Fibroblast of the aortic adventitia (primary cell): ENCODE data around the gene MMP7. TPM values are rescaled to one million over a fixed set of nuclear protein-coding genes. Genes with fewer than 3 reads are reported as not detected.
A peak's percentile ranks its signal among the peaks of the same experiment; 100 is the strongest.

Experiments
- DNase-seq: peaks from one replicate; pipeline ENCODE4 v3.0.0-alpha.2; 2010; ENCODE audit warnings: low read depth
- H3K4me3 ChIP-seq: 2 replicates; pipeline ENCODE4 v1.5.1; 2011; ENCODE audit warnings: low read depth, mild to moderate bottlenecking, control low read depth, low read length, moderate library complexity
- total RNA-seq: library from RNA; depleted of rRNA; stranded (reverse); fragments of >200 nt; gene quantifications from 2 replicates; pipeline ENCODE4 v1.2.3, GENCODE V29; 2012; ENCODE audit warnings: low replicate concordance
- TF ChIP-seq, protein P1 (sequence below): IDR thresholded peaks from 2 replicates; pipeline ENCODE4 v1.5.1; 2011; ENCODE audit warnings: mild to moderate bottlenecking, low read length, control low read depth, inconsistent platforms; ENCODE audit not compliant: insufficient read depth

The MMP7 gene
- total RNA-seq, 1 donor = not detected

DNA sequence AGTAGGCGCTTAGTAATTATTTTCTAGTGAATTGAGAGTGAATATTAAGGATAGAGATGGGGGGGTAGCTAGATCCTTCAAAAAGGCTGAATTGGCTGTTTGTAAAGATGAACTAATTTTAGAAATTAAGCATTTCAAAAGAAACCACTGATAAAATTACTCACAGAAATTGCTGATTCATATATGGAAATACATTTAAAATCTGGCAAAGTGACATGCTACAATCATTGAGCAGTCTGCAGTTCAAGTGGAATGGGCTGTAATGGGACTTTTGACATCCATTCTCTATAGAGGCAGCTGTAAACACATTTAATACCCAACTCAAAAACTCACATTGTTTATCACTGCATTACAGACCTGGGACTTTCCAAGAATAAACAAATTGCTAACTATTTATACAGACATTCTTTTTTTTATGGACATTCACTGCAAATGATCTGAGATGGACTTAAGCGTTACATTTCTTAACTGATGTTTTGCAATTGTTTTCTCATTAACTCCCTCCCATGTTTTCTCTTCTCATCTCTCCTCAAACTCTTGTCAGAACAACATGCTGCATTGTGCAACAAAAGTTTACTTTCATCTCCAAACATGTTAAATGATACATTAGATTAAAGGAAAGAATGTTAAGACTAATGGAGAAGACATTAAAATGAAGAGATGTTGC, 42.1 kb upstream of the MMP7 start:
- TF ChIP-seq, protein P1, sequence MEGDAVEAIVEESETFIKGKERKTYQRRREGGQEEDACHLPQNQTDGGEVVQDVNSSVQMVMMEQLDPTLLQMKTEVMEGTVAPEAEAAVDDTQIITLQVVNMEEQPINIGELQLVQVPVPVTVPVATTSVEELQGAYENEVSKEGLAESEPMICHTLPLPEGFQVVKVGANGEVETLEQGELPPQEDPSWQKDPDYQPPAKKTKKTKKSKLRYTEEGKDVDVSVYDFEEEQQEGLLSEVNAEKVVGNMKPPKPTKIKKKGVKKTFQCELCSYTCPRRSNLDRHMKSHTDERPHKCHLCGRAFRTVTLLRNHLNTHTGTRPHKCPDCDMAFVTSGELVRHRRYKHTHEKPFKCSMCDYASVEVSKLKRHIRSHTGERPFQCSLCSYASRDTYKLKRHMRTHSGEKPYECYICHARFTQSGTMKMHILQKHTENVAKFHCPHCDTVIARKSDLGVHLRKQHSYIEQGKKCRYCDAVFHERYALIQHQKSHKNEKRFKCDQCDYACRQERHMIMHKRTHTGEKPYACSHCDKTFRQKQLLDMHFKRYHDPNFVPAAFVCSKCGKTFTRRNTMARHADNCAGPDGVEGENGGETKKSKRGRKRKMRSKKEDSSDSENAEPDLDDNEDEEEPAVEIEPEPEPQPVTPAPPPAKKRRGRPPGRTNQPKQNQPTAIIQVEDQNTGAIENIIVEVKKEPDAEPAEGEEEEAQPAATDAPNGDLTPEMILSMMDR = no peak
- DNase-seq = no peak
- no peak overlapping the region for H3K4me3 ChIP-seq

DNA sequence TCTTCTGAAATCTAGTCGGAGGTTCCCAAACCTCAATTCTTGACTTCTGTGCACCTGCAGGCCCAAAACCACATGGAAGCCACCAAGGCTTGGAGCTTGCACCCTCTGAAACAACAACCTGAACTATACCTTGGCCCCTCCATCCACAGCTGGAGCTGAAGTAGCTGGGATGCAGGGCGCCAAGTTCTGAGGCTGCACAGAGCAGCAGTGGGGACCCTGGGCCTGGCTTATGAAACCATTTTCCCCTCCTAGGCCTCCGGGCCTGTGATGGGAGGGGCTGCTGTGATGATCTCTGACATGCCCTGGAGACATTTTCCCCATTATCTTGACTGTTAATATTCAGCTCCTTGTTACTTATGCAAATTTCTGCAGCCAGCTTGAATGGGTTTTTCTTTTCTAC, 38.3 kb upstream of the MMP7 start:
- TF ChIP-seq, protein P1 = no peak
- H3K4me3 ChIP-seq = no peak overlapping the region

DNA sequence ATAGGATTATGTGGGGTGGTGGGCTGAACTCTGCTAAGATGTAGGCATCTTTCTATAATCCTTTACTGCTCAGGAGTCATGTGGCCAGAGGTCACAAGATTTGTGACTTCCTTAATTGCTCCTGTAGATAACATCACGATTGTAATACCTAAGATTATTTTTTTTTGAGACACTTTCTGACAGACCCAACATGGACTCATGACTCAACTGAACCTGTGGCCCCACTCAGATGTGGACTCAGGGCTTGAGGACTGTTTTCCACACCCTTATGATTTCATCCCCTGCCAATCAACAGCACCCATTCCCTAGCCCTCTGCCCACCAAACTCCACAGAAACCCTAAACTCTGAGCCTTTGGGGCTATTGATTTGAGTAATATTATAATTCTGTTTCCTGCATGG, 35.6 kb upstream of the MMP7 start:
- H3K4me3 ChIP-seq = no peak overlapping the region
- DNase-seq = no peak
- TF ChIP-seq, protein P1 = no peak

More for the DNA sequence above, 38.3 kb upstream of the MMP7 start:
- DNase-seq = no peak

DNA sequence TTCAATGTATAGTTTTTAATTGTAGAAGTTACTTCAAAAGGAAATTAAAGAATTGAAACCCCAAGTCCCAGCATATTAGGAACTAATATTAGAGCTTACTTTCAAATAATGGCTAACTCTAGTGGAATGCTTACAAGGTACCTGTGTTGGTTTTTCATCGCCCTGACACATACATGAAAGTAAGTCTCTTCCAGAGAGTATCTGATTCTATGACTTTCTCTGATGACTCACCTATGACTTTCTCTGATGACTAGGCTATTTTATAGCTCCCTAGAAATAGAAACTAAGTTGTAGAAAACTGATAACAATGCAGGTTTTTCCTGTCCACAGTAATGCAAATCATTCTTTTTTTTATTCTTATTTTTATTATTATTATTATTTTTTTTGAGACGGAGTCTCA, 33.6 kb upstream of the MMP7 start:
- peak; percentile 71 for DNase-seq
- TF ChIP-seq, protein P1 = no peak
- no peak overlapping the region for H3K4me3 ChIP-seq

DNA sequence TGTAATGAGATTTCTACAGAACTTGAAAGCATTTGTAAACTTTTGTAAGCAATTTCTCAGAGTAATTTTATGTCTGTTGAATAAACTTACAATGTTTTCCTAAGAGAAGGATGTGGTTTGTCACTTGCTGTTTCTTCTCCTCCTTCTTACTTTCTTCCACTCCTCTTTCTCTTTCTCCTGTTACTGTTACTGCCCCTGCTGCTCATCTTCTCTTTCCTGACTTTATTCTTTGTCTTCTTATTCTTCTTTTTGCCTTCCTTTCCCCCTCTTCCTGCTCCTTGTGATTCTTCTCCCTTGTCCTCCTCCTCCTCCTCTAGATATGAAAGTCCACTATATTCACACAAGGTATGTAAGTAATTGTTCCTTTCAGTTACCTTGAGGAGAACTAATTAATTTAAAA, 31.1 kb upstream of the MMP7 start:
- no peak for DNase-seq
- no peak overlapping the region for H3K4me3 ChIP-seq
- TF ChIP-seq, protein P1 = no peak

DNA sequence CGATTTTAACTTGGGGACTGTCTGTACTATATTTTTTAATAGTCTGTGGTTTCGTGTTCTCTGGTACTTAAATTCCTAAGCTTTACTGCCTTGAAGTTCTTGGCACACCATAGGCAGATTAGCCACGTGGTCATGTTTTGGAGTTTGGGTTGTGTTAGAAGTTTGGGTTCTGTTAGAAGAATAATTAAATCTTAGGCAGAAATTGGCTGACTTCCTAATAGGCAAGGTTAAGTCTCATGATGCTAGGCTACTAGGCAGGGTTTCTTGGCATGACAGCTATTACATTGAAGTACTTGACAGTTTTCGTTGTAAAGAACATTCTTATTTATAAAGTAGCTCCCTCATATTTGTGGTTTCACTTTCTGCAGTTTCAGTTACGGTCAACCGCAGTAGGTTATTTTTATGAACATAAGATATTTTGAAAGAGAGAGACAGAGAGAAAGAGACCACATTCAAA, 30.0 kb upstream of the MMP7 start:
- H3K4me3 ChIP-seq = peak overlapping the region; percentile 51
- peak; percentile 77 for DNase-seq
- TF ChIP-seq, protein P1 = no peak

DNA sequence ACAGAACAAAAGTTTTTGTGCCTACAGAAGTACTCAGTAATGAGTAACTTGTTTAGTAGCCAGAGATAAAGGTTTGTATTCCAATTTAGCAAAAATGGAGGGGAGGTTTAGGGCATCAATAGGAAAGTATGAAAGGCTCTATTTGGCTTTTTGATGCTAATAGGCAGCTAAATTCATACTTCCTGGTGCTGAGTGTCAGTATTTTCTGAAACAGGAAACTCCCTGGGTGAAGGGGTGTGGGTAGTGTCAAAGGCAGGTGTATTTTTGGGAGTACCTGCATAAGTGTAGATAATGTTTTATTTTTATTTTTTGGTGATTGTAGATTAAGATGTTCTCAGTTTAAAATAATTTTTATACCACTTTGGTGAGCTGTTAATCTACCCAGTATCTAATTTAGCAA, 29.3 kb upstream of the MMP7 start:
- TF ChIP-seq, protein P1 = no peak
- no peak for DNase-seq
- H3K4me3 ChIP-seq = no peak overlapping the region
